HG02943 (cell line): Measurements from ENCODE around the gene GDF11.

ENCODE experiments used
- ATAC-seq: cut with Tn5 transposase; IDR thresholded peaks from one replicate; pipeline ENCODE4 v1.9.1; 2021; ENCODE audit warnings: mild to moderate bottlenecking, low read depth, moderate library complexity; ENCODE audit not compliant: unreplicated experiment

The GDF11 gene

DNA sequence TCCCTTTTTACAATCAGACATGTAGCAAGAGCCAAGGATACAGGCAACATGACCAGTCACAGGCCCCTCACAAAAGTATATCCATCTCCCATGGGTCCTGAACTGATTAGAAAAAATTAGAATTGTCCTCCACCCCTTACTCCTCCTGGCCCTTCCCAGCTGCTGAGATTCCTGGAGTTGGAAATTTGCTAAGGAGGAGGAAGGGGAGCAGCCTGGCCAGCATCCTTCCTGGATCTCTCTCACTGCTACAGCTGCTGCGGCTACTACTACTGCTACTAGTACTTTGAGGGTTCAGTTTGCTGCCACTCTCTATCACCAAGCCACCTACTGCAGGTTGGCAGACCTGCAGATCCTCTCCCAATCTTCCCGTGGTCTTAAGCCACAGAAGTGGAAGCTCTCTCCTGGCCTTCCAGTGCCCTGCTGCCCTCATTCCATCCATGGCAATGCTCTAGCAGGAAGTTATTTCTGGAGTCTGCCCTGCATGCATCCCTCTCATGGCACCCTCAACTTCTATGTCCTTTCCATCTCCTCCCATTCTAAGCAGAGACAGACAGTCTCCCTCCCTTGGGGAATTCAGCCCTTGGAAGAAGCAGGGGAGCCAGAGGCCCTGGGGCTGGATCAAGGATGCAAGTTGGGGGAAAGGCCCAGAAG is 36.2 kb upstream of the GDF11 start:
- no peak for ATAC-seq

DNA sequence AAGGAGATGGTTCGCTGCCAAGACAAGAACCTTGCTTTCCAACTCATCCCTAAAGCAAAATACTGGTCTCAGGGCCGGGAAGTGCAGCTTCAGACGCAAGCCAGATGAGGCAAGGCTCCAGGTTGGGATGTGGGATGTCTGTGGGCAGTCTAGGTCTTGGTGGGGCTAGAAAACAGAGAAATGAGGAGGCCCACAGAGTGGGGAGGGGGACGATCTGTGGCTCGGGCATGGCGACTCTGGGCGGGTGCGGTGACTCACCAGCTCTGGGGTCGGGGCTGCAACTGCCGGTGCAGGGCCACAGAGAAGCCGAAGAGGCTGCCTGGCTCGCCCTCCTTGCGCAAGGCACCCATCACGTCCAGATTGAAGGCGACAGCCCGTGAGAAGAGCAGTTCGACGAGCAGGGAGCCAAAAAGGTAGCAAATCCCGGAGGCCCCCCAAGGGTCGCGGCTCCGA is 35.7 kb upstream of the GDF11 start:
- ATAC-seq: no peak

DNA sequence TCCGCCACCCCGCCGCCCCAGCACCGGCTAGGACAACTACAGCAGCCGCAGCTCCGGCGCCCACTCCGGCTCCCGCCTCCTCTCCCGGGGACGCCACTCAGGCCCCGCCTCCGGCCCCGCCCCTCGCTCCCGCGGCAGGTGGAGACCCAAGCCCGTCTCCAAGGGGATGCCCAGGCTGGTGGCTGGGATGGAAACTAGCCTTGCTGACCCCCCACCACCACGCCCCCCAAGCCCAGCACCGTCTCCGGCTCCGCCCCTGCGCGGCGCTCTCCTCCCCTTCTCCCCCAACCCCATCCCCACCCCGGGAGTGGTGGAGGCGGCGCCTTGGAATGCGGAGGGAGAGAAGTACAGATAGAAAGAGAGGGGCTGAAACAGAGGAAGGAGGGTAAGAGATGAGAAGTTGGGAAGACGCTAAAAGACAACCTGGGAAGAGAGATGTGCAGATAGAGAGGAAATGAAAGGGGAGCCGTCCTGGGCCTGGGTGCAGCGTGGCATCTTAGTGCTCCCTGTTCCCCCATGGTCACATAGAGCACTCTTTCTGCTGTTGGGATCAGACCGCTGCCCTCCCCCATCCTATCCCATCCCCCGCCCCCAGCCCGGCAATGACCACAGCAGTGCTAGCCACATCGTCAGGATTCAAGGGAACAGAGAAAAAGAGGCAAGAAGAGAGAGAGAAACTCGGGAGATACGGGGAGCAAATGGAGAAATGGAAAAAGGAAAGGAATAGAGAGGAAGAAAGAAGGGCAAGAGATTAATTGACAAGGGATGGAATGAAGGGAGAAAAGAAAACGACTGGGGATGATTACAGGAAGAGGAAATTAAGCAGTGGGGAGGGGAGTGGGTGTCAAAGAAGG is 34.9 kb upstream of the GDF11 start, which contains the start of gene ITGA7:
ITGA7 (minus strand) TSS at position 64 of the 854 bp plus-strand sequence. CDS start 222 bp downstream, outside the sequence.
- no peak for ATAC-seq

DNA sequence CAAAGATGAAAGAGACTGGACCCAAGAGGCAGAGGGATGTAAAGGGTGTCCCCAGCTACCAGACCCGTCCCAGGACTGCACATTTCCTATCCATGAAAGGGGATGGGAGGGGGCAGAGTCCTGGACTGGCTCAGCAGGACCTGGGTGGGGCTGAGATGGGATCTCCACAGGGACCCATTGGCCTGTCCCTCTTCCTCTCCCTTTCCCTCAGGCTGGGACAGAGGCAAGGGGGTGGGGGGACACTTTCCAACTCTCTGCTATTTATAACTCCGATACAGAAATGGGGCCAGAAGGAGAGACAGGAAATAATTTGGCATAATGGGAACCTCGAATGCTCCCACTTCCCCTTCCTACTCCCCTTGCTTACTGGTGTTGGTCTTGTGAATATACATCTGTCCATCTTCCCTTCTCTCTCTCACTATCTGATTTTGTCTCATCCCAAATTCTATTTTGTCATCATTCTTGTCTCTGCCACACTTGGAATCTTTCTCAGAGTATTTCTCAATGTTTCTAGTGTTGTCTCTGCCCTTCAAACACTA is 34.2 kb upstream of the GDF11 start:
- no peak for ATAC-seq

DNA sequence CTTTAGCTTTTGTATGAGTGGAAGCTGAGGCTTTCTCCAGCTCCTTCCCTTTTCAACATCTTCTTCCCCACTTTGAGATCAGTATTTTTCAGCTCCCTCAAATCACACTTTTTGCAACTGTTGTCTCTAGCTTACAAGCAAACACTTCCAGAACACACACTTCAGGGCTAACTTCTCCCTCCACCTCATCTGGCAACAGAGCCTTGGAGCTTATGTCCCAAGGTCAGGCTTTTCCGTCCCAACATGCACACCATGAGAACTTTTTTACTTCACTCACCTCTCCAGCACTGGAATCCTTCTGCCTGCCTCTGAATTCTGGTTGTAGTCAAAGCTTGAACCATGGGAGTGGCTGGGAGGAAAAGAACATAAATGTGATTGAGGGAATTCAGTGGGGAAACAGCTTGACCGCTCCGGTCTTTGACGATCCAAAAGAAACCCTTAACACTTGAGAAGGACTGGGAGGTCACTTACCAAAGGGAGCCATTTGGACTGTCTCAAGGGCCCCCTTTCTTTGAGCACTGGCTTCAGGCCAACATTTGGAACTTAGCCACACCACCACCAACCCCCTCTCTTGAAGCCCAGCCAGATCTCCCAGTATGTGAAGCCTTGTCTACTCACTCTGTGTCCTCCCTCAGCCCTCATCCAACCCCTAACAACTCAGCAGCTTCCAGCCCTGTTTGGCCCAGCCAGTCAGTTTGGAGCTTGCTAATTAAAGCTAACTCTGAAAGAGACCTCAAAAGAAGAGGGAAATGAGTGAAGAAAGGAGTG is 31.0 kb upstream of the GDF11 start:
- no peak for ATAC-seq

DNA sequence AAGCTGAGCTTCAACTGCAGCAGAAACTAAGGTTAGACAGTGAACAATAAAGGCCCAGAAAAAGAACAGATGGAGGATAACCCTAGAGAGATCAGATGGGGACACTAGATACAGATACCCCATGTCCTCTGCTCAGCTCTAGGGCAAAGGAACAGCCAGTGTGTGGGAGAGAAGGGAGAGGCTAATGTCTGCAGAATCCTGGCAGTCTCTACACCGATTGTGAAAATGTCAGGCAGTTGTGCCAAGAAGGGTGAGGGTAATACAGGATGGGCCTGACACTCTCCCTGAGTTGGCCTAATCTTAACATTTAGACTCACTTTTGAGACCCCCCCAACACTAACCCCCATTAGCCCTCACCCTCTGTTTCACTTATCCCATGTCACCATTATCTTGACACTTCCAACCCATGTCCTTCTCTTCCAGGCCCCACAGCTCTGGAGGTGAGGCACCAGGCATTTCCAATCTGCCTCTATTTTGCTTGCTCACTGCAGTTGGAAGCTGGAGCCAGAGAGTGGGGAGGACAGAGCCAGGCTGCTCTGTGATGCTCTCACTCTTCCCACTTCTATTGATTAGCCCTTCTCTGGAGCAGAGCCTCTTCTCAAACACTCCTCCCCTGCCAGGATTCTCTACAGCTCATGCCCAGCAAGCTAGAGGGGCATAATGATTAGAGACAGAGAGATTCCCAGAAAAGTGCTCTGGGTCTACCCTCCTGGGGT is 30.1 kb upstream of the GDF11 start:
- ATAC-seq: no peak

DNA sequence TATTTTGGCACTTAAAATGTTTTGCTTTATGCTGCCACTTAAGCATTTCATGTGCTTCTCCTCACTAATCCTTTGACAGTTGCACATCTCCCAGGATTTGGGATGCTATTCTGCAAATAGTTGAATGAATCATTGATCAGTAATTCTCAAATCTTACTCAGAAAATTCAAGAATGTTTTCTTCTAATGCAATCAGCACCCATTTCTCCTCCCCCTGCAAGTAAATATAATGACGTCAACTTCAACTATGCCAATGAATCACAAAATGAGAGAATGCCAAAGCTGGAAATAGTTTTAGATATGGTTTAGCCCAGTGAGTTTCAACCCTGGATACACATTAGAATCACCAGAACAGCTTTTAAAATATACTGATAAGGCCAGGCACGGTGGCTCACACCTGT is 29.2 kb upstream of the GDF11 start:
- ATAC-seq: no peak

DNA sequence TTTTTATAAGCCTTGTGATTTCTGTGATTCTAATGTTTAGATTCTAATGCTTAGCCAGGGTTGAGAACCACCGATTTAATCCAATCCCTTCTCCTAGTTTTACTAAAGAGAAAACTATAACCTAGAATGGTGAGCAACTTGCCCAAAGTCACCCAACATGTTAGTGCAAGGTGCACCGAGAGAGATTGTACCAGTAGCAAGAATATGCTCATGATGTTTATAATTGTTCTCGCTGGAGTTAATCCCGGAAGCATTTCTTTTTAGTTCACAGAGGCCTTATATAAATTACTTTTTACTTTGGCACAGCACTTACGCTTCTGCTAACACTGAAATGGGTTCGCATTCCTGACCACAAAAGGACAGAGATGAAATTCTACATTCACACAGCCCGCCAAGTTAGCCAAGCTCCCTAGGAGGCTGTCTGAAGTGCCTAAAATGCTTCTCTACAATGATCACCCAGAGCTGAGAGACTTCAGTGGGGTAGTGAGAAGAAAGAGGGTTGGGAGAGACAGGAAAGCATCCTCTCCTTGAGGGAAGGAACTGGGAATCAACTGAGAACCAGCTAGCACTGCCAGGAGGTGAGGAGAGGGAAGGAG is 27.7 kb upstream of the GDF11 start:
- no peak for ATAC-seq

DNA sequence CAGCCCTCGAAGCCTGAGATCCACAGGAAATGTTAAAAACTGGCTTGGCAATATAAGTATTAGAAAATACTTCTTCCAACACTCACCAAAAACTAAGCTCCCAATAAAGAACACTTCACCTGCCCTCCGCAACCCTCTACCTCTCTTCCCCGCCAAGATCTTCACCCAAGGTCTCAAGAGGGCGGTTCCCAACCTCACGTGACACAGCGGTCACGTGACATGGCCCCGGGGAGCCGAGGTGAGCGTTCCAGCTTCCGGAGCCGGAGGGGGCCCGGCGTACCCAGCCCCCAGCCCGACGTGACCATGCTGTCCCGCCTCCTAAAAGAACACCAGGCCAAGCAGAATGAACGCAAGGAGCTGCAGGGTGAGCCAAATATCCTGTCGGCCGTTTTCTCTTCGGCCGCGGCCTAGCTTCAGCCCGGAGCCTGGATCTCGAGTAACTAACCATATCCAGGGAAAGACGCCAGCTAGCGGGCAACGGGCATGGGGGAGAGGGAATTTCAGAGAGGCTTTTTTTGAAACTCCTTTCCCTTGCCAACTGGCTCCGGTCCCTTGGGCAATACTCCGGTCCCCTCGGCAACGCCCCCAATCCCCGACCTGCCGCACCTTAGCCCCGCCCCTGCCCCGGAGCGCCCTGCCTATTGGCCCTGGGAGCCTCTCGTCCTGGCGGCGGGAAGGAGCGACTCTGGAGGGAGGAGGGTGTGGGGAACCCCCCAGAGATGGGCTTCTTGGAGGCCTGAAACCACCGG is 26.9 kb upstream of the GDF11 start, which contains the start of gene BLOC1S1:
BLOC1S1 (plus strand) TSS at position 214 of the 749 bp plus-strand sequence; CDS start at position 220, 6 bp downstream.
- peak; percentile 93 for ATAC-seq

DNA sequence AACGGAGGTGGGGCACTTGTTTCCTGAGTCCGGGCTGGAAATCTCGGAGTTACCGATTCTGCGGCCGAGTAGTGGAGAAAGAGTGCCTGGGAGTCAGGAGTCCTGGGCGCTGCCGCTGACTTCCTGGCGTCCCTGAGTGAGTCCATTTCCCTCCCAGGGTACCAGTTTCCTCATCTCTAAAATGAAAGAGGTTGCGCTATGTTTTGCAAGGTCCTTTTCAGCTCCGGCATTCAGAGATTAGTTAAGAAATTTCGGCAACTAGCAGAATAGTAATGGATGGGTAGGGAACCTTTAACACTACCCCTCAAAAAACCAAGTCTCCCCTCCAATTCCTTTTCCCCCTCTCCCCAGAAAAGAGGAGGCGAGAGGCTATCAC is 26.4 kb upstream of the GDF11 start:
- ATAC-seq: no peak

DNA sequence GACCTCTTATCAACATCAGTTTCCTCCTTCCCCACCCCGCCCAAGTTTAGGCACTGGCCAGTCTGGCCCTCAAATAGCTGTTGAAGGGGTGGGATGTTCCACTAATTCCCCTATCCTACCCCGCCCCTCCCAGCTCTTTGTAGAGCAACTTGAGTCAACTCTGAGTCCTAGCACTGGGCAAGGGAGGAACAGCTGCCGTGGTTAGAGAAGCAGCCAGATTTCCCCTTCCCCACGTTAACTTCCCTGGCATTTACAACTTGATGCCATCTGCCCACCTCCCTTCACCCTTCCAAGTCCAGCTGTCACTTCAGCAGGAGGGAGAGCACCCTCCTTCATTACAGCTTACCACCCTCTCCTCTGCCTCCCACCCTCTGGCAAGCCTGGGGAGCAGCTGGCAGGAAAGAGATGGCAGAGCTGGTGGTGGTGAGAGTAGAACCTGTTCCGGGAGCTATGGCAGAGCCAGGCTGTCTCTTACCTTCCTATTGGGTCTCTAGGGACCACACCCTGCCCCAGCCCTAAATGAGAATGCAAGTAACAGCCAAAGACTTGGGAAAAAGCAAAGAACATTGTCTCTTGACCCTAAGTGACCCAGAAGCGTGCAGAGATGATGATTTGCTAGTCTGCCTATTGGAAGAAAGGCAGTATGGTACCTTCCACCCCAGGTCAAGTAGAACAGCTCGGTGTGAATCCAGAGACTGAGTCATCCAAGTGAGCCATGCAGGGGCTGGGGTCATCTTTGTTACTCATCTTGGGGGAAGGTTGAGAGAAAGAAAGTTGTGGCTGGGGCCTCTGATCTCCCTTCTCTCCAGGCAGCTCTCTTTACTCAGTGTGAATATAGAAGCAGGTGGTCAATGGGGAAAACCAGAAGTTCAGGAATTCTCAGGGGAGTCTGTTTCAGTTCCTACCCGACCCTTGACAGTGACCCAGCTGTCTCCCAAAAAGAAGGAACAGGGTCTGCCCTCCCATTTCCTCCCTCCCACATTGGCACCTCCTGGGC is 25.6 kb upstream of the GDF11 start:
- no peak for ATAC-seq

DNA sequence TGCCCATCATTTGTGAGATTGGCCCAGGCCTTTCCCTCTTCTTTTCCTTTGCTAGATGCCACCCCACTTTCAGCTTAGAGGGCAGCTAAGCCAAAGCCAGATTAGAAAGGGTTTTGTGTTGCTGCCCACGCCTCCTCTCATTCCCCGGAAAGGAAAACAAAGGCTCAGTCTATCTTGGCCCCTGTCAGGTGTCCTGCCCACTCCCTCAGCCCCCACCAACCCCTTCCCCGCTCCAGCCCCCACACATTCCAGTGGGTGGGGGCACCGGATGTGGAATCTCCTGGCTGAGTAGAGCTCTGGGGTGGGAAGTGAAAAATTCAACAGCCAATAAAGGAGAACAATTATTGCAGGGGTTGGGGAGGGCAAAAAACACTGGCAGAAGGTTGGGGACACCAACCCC is 24.9 kb upstream of the GDF11 start:
- no peak for ATAC-seq

DNA sequence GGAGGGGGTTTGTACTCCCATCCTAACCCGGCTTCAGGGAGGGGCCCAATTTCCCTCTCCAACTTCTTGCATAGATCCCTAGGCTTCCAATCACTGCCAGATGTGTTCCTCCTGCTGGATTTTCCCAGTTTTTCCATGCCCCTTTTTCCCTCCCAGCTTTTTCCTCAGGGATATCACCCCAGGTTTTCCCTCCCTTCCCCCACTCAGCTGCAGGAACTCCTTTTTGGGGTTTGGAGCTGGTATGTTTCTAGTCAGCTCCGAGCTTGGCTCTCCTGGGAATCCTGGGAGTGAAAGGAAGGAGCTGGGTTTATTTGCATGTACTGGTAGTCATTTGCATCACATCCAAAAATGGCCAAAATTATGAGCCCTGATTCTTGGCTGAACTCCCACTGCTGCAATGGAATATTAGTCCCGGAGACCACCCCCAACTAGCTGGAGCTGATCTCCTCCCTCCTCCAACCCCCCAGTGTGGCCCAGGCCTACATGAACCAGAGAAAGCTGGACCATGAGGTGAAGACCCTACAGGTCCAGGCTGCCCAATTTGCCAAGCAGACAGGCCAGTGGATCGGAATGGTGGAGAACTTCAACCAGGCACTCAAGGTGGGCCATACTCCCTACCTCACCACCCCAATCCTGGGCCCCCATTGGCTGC is 24.2 kb upstream of the GDF11 start:
- no peak for ATAC-seq

DNA sequence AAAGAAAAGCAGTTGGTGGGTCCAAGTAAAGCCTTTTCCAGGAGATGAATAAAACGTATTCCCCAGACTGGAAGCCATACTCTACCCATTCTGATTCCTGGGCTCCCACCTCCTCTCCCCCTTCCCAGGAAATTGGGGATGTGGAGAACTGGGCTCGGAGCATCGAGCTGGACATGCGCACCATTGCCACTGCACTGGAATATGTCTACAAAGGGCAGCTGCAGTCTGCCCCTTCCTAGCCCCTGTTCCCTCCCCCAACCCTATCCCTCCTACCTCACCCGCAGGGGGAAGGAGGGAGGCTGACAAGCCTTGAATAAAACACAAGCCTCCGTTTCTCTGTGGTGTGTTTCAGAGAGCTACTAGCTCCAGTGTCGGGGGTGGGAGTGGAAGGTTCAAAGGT is 23.6 kb upstream of the GDF11 start:
- ATAC-seq: no peak

DNA sequence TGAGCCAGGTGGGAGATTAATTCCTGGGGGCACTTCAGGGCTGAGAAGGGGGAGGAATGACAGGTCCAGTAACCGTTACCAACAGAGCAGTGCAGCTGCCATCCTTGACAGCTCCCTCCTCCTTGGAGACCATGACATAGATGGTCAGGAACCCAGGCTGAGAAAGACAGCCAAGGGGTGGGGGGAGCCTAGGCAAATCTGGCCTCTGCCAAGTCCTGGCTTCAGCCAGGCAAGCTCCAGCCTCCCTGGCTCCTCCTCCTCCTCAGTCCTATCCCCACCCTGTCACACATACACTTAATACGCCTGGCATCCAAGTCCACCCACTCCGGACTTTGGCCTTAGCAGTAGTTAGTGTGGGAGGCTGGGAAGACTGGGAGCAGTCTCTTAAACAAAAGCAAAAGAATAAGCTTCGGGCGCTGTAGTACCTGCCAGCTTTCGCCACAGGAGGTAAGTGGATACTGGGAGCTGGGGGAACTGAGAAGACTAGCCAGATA is 22.8 kb upstream of the GDF11 start, which contains the start of gene RDH5:
RDH5 (plus strand) TSS at position 323 of the 494 bp plus-strand sequence. CDS start 792 bp downstream, outside the sequence.
- ATAC-seq: no peak

DNA sequence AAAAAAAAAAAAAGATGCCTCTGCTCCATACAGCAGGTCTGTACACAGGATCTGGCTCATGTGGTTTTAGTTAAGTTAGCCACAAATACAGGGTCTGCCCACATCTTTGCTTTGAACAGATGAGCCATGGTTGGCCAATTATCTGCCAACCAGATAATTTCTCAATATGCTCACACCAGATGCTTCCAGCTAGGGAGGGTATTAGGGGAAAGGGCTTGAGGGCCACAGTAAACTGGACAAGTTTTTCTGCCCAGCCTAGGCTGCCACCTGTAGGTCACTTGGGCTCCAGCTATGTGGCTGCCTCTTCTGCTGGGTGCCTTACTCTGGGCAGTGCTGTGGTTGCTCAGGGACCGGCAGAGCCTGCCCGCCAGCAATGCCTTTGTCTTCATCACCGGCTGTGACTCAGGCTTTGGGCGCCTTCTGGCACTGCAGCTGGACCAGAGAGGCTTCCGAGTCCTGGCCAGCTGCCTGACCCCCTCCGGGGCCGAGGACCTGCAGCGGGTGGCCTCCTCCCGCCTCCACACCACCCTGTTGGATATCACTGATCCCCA is 22.0 kb upstream of the GDF11 start:
- no peak for ATAC-seq
